GM18498 (cell line): ENCODE data around the gene CCBE1.
"Not testable (repeated sequence)": the region's sequence is repeated elsewhere in the genome, so short reads cannot be mapped to it uniquely, and the experiment has no call there.

Source experiments
- ATAC-seq: cut with Tn5 transposase; IDR thresholded peaks from one replicate; pipeline ENCODE4 v1.9.1; 2021; ENCODE audit warnings: mild to moderate bottlenecking, moderate library complexity; ENCODE audit not compliant: unreplicated experiment

Gene CCBE1

DNA sequence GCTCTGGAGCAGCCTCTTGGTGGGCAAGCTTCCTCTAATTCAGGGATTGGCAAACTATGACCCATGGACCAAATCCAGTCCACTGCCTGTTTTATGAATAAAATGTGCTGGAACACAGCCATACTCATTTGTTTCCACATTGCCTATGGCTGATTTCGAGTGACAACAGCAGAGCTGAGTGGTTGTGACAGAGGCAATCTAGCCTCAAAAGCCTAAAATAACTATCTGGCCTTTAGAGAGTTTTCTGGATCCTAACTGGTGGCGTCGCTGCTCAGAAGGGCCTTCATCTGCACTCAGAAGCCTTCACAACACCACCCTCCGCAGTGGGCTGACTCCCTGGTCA, 147.1 kb downstream of the CCBE1 start:
- no peak for ATAC-seq

GRCh38 chr18:59549503-59550173, 147.6 kb downstream of the CCBE1 start:
- ATAC-seq: no peak

- ATAC-seq: no peak
Observed at GRCh38 chr18:59547581-59548182, 149.5 kb downstream of the CCBE1 start.

GRCh38 chr18:59546188-59546587, 151.0 kb downstream of the CCBE1 start:
- no peak for ATAC-seq

DNA sequence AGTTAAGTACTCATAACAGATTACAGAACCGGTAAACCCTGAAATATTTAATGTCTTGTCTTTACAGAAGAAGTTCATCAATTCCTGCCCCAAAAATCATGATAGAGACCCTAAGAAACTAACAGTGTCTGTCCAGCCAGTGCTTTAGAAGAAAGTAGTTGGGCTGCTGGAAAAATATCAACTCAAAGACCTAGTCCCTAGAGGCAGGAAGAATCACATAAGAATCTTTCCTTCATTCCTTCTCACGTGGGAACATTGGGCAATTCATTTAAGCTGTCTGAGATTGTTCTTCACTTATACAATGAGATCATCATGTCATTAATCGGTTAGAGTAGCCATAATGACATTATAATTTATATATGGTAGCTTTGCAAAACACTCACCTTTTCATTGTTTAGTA, 156.4 kb downstream of the CCBE1 start:
- ATAC-seq: no peak

DNA sequence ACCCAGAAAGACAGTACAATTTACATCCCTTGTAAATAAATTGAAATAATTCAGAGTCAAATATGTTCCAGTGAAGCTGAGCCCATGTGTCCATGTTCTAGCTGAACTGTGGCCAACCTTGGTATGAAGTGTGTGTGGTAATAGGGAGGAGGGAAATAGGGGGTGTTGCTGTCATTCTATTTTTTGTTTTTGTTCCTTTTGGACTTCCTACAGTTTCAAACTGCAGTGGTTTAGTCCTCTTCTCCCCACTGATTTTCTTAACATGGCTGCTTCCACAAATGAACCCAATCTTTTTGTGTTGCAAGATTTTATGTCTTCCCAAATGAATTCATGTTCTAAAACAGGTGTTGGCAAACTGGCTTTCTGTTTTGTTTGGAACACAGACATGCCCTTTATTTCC, 156.9 kb downstream of the CCBE1 start:
- ATAC-seq: no peak

DNA sequence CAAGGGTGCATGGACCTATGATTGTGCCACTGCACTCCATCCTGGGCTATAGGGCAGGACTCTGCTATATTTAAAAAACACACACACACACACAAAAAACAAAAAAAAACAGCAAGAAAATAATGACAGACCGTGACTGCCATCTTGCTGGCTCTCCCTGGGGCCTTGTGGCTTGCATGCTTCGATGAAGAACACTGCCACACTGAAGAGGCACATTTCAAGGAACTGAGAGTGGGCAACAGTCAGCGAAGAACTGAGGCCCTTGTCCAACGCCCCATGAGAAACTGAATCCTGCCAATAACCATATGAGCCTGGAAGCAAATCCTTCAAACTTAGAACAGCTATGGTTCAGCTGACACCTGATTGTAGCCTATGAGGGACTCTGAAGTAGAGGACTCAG, 158.1 kb downstream of the CCBE1 start:
- ATAC-seq: no peak

GRCh38 chr18:59537579-59537978, 159.6 kb downstream of the CCBE1 start:
- ATAC-seq: no peak

- ATAC-seq: no peak
Observed at GRCh38 chr18:59536166-59536565, 161.1 kb downstream of the CCBE1 start.

GRCh38 chr18:59535055-59535454, 162.2 kb downstream of the CCBE1 start:
- no peak for ATAC-seq

GRCh38 chr18:59528866-59529265, 168.4 kb downstream of the CCBE1 start:
- ATAC-seq: no peak

DNA sequence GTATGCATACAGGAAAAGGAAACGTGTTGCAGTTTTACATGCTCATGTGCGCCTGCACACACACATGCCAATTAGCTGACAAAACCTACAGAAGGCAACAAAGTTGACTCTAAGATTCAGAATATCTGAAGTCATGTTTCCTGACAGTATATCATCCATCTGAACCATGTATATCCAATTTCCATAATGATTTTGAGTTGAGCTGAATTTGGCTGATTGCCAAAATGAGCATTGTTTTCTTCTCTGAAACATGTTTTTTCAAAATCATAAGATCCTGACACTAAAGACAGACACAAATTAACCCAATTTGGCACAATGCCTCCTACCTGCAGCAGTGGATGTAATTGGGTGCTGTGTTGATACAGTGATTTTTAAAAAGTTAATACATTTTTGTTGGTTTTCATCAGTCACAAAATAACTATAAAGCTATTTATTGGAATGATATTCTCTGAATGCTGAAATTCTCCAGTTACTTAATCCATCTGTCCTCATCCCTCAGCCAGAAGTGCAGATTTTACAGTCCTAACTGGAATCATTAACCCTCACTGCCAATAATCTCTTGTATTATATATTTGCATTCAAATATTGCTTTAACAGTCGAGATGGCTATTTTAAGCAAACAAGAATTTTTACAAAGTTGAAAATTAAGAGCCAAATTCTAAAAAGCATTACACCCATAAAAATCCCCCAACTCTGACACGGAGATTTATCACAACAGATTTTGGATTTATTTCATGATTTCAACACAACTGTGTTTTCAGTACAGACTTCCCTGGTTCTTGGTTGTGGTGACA, 176.5 kb downstream of the CCBE1 start:
- no peak for ATAC-seq

DNA sequence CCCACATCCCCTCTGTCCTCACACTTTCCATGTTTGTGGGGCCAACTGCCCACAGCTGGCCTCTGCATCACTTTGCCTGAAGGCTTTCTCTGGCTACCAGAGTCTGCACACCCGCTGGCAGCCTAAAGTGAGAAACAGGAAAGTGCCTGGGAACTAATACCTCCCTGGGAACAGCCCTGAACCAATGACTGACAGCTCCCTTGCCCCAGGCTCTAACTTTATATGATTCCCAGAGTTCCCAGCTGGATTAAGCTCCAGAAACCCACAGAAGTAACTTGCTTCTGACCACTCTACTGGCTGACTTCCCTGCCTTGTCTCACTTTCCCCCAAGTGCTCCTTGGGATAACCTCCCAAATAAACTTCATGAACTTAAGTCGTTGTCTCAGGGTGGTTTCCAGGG, 178.5 kb downstream of the CCBE1 start:
- ATAC-seq: no peak

GRCh38 chr18:59517446-59518165, 179.6 kb downstream of the CCBE1 start:
- no peak for ATAC-seq

DNA sequence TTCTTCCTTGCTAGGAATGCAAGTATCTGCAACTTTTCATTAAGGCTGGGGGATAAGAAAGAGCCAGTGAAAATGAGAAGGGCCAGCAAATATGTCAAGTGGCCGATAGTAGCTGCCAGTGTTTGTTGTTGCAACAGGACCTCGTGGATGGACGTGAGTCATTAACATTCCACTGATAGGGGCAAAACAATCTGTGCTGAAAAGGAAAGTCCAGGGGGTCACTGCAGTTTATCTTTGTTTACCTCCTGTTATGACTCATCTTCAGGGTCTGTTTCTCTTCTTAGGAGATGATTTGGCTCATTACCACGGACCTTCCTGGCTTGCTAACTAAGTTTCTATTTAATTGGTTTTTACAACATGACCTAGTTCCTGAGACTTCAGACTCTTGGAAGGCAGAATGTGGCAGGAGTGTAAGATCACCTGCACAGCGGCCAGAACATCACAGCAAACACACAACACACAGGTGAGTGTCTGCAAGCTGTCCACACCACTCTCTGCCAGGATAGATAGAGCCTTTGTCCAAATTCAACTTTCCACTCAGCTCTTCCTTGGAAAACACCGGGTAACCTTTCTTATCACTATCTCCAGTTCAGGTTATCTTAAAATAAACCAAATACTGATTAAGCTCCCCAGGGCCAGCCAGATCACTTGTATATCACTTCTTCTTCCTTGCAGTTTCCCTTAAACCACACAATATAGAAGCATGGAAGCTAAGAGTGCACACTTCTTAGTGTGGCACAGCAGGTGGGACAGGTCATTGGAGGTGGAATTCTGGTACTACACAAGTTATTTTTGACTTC, 180.7 kb downstream of the CCBE1 start:
- no peak for ATAC-seq

DNA sequence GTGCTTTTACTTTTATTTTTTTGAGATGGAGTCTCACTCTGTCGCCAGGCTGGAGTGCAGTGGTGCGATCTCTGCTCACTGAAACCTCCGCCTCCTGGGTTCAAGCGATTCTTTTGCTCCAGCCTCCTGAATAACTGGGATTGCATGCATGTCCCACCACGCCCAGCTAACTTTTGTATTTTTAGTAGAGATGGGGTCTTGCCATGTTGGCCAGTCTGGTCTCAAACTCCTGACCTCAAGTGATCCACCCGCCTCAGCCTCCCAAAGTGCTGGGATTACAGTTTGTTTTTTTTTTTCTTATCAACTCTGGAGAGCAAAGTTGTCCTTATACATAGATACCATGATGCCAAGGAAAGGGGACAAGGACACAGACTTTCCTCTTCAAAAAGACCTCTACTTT, 181.3 kb downstream of the CCBE1 start:
- ATAC-seq: not testable (repeated sequence)

- ATAC-seq: no peak
Observed at GRCh38 chr18:59515147-59515546, 182.1 kb downstream of the CCBE1 start.

- no peak for ATAC-seq
Observed at GRCh38 chr18:59514203-59514602, 183.0 kb downstream of the CCBE1 start.

- ATAC-seq: no peak
Observed at GRCh38 chr18:59512025-59512755, 185.0 kb downstream of the CCBE1 start.
